IMR-90 (cell line): ENCODE measurements around the gene SLC39A11. TPM values are rescaled to one million over a fixed set of nuclear protein-coding genes. Genes with fewer than 3 reads are reported as not detected.

Experiments
- ATAC-seq: fragments of 200-7000 bp; cut with Tn5 transposase; 2 replicates; pipeline ENCODE4 v1.9.1; 2020; ENCODE audit warnings: low read depth, mild to moderate bottlenecking, moderate library complexity
- BruUV-seq: library from RNA; stranded (reverse); fragments of 400-500 nt; replicated peaks from 2 replicates; lab custom pipeline; 2021; lab: Mats Ljungman, UMichigan
- CTCF ChIA-PET: fragments of 300-600 bp; formaldehyde crosslinking; extraction: SDS; loops from one replicate; lab custom pipeline; 2021; ENCODE audit warnings: antibody characterized with exemption; lab: Yijun Ruan, JAX
- POLR2A ChIA-PET: fragments of 300-600 bp; sonication (Branson Sonifier 250); formaldehyde crosslinking; loops from one replicate; lab custom pipeline; 2022; ENCODE audit warnings: antibody characterized with exemption; ENCODE audit not compliant: unreplicated experiment; lab: Charles Lee
- DNase-seq: peaks from one replicate; pipeline ENCODE4 v3.0.0; 2013
- H2AFZ ChIP-seq: replicated peaks from 2 replicates; pipeline ENCODE3; 2013; ENCODE audit warnings: low read length, mild to moderate bottlenecking; ENCODE audit not compliant: poor library complexity
- H2AK5ac ChIP-seq: 2 replicates; pipeline ENCODE4 v1.6.1; 2013; ENCODE audit warnings: low read depth, low read length, inconsistent platforms
- H2AK9ac ChIP-seq: replicated peaks from 2 replicates; pipeline ENCODE3; 2013; ENCODE audit warnings: mild to moderate bottlenecking, low read depth, low read length, moderate library complexity; ENCODE audit not compliant: poor library complexity
- H2BK120ac ChIP-seq: 2 replicates; pipeline ENCODE4 v1.6.1; 2013; ENCODE audit warnings: low read depth, low read length, inconsistent platforms
- H2BK15ac ChIP-seq: 3 replicates; pipeline ENCODE4 v1.6.1; 2013; ENCODE audit warnings: low read depth, low read length, inconsistent platforms
- H2BK20ac ChIP-seq: 2 replicates; pipeline ENCODE4 v1.6.1; 2013; ENCODE audit warnings: low read depth, mild to moderate bottlenecking, inconsistent platforms, low read length, moderate library complexity
- H2BK5ac ChIP-seq: 2 replicates; pipeline ENCODE4 v1.6.1; 2013; ENCODE audit warnings: mild to moderate bottlenecking, low read depth, low read length, inconsistent platforms; ENCODE audit not compliant: poor library complexity, severe bottlenecking
- H3K14ac ChIP-seq: replicated peaks from 2 replicates; pipeline ENCODE4 v1.6.1; 2013; ENCODE audit warnings: low read depth, low read length, inconsistent platforms
- H3K18ac ChIP-seq: 2 replicates; pipeline ENCODE4 v1.6.1; 2013; ENCODE audit warnings: low read depth, low read length, control low read depth
- H3K23ac ChIP-seq: 2 replicates; pipeline ENCODE4 v1.6.1; 2013; ENCODE audit warnings: low read depth, low read length, inconsistent platforms
- H3K27ac ChIP-seq: 2 replicates; pipeline ENCODE4 v1.5.1; 2013; ENCODE audit warnings: mild to moderate bottlenecking, control low read depth, low read length; ENCODE audit not compliant: insufficient read depth
- H3K27me3 ChIP-seq: 2 replicates; pipeline ENCODE4 v1.6.1; 2013; ENCODE audit warnings: low read length; ENCODE audit not compliant: control insufficient read depth, insufficient read depth
- H3K36me3 ChIP-seq: 2 replicates; pipeline ENCODE4 v1.6.1; 2013; ENCODE audit warnings: low read length, mixed read lengths; ENCODE audit not compliant: control insufficient read depth, insufficient read depth
- H3K4ac ChIP-seq: 2 replicates; pipeline ENCODE4 v1.6.1; 2013; ENCODE audit warnings: low read depth, low read length, inconsistent platforms
- H3K4me1 ChIP-seq: 2 replicates; pipeline ENCODE4 v1.6.1; 2013; ENCODE audit warnings: low read length, mixed read lengths; ENCODE audit not compliant: control insufficient read depth, insufficient read depth
- H3K4me2 ChIP-seq: 2 replicates; pipeline ENCODE4 v1.6.1; 2013; ENCODE audit warnings: low read depth, mild to moderate bottlenecking, control low read depth, low read length, moderate library complexity
- H3K4me3 ChIP-seq: 2 replicates; pipeline ENCODE4 v1.5.1; 2013; ENCODE audit warnings: low read depth, mild to moderate bottlenecking, control low read depth, low read length, moderate library complexity; ENCODE audit not compliant: insufficient read depth
- H3K56ac ChIP-seq: 2 replicates; pipeline ENCODE4 v1.6.1; 2013; ENCODE audit warnings: low read length, inconsistent platforms; ENCODE audit not compliant: insufficient read depth; ENCODE audit errors: extremely low read depth
- H3K79me1 ChIP-seq, 2 experiments: 2 replicates each; pipeline ENCODE4 v1.6.1; 2013; ENCODE audit warnings: low read length in 2 of 2, inconsistent platforms in 1 of 2, low read depth in 1 of 2
- H3K9ac ChIP-seq: 2 replicates; pipeline ENCODE4 v1.6.1; 2013; ENCODE audit warnings: low read depth, low read length, control low read depth
- H3K9me1 ChIP-seq: 2 replicates; pipeline ENCODE4 v1.6.1; 2013; ENCODE audit warnings: low read length, inconsistent platforms; ENCODE audit not compliant: insufficient read depth
- H3K9me3 ChIP-seq: 2 replicates; pipeline ENCODE4 v1.6.1; 2013; ENCODE audit warnings: low read length; ENCODE audit not compliant: control insufficient read depth, insufficient read depth
- H4K20me1 ChIP-seq: 2 replicates; pipeline ENCODE4 v1.6.1; 2013; ENCODE audit warnings: low read length, inconsistent platforms; ENCODE audit not compliant: insufficient read depth
- H4K5ac ChIP-seq: 2 replicates; pipeline ENCODE4 v1.6.1; 2013; ENCODE audit warnings: mild to moderate bottlenecking, low read depth, low read length, control low read depth
- H4K8ac ChIP-seq, 2 experiments: 2 replicates each; pipeline ENCODE4 v1.6.1; 2013; ENCODE audit warnings: low read depth in 2 of 2, low read length in 2 of 2, control low read depth in 1 of 2, inconsistent platforms in 1 of 2
- H4K91ac ChIP-seq: 2 replicates; pipeline ENCODE4 v1.6.1; 2013; ENCODE audit warnings: low read depth, low read length, inconsistent platforms; ENCODE audit not compliant: insufficient read depth
- BHLHE40 ChIP-seq: fragments of 150-350 bp; IDR thresholded peaks from 2 replicates; pipeline ENCODE4 v1.6.1; 2016; ENCODE audit warnings: mild to moderate bottlenecking, low read depth, low read length
- CEBPB ChIP-seq: IDR thresholded peaks from 2 replicates; pipeline ENCODE4 v1.6.1; 2012; ENCODE audit warnings: low read depth, low read length, improper control_type of control experiment
- ELK1 ChIP-seq: fragments of 150-350 bp; IDR thresholded peaks from 2 replicates; pipeline ENCODE4 v1.6.1; 2016; ENCODE audit warnings: low read depth, mild to moderate bottlenecking, low read length, moderate library complexity, borderline replicate concordance
- MAFK ChIP-seq: IDR thresholded peaks from 2 replicates; pipeline ENCODE4 v1.6.1; 2012; ENCODE audit warnings: low read depth, low read length, improper control_type of control experiment
- MAZ ChIP-seq: IDR thresholded peaks from 2 replicates; pipeline ENCODE4 v1.6.1; 2012; ENCODE audit warnings: low read depth, mild to moderate bottlenecking, low read length, improper control_type of control experiment, moderate library complexity, borderline replicate concordance
- NFE2L2 ChIP-seq: fragments of 150-350 bp; IDR thresholded peaks from 2 replicates; pipeline ENCODE4 v1.6.1; 2016; ENCODE audit warnings: low read depth, mild to moderate bottlenecking, low read length
- POLR2A ChIP-seq: IDR thresholded peaks from 2 replicates; pipeline ENCODE4 v1.6.1; 2012; ENCODE audit warnings: mild to moderate bottlenecking, low read depth, low read length
- WGBS, 2 experiments: methylation state at CpG; one replicate each; pipeline versions ENCODE4 v1.1.5 to v1.1.7; 2013; ENCODE audit warnings: missing lambda C conversion rate in 2 of 2; ENCODE audit not compliant: insufficient read length in 1 of 2; ENCODE audit errors: extremely low coverage in 2 of 2; 5-methylcytosine and 5-hydroxymethylcytosine counted together
- dilution Hi-C: fragments of 300-500 bp; cut with HindIII; formaldehyde crosslinking; loops from one replicate; pipeline ENCODE4 v1.14.3; 2018; ENCODE audit warnings: low sequenced_read_pairs; ENCODE audit not compliant: unreplicated experiment
- in situ Hi-C: fragments of 300-500 bp; cut with MboI; formaldehyde crosslinking; loops from 3 replicates; pipeline ENCODE4 v1.14.3; 2019; ENCODE audit warnings: low sequenced_read_pairs, inconsistent platforms, mixed read lengths
- intact Hi-C: fragments of 100-400 bp; cut with micrococcal nuclease; formaldehyde crosslinking; loops from 2 replicates; pipeline ENCODE4 v1.10.0; 2022
- polyA plus RNA-seq, 3 experiments: library from polyadenylated mRNA; depleted of rRNA; stranded (reverse); fragments of >200 nt; gene quantifications; 2 replicates each; pipeline ENCODE4 v1.2.3, GENCODE V29; 2012; ENCODE audit warnings: low replicate concordance in 1 of 3
- total RNA-seq: library from RNA; depleted of rRNA; stranded (reverse); fragments of >200 nt; gene quantifications from 2 replicates; pipeline ENCODE4 v1.2.3, GENCODE V29; 2012
- TF ChIP-seq, protein P1 (sequence below): fragments of 150-350 bp; IDR thresholded peaks from 2 replicates; pipeline ENCODE4 v1.6.1; 2017; ENCODE audit warnings: mild to moderate bottlenecking, antibody characterized with exemption, low read length, low read depth

The SLC39A11 gene
- total and polyA plus RNA-seq, 2 of the 4 experiments (the other 2 are of a cell fraction), result 8.8 to 14.3 TPM

DNA sequence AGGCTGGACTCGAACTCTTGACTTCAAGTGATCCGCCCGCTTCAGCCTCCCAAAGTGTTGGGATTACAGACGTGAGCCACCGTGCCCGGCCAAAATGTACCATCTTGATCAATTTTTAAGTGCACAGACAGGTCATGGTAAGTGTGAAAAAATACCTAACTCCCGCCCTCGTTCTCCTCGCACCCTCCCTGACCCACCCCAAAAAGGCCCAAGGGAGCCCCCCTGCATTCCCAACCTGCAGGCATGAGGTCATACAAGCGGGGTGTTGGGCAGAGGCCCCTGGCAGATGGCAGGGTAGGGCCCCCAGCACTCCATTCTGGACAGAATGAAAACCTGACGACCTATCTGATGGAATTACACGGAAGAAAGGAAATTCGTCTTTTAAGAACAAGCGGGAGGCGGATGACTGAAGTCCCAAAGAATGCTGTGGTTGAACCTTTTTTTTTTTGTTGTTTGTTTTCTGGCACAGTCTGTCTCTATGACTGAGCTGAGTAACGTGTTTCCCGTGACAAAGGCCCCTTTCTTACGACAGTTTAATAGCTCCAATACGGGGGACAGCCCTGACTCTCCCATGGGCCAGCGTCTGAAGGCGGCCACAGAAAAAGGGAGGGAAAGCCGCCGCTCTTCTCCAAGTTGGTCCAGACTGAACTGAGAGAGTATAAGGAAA is 376.4 kb downstream of the SLC39A11 start (continued):
- TF ChIP-seq ELK1, result no peak

DNA sequence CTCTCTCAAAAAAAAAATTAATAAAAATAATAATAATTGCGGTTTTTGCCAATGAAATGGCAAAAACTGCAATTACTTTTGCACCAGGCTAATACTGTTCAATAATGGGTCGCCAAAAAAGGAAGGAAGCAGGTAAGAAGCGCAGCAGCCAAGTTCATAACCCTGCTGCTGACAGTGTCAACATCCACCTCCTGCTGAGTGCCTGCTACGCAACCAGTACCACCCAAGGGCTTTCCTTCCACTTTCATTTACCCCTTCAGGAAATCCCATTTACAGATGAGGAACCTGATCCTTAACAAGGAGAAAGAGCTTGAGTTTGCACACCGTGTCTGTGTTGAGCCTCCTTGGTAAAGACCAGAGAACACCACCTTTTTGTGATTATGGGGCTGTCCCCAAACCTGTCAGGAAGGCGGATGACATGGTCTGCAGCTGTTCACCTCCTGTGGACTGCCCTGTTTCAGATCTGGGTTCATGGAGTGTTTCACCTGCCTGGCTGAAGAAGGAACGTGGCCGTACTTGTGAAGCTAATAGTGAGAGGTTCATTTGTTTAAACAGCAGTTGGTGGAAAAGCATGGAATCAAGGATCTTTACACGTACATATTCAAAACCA is 378.0 kb downstream of the SLC39A11 start:
- H4K8ac ChIP-seq, result no peak overlapping the region
- no peaks in the 10 kb centered on the region for H4K20me1 ChIP-seq
- no peak for TF ChIP-seq POLR2A
- TF ChIP-seq CEBPB, result no peak
- TF ChIP-seq ELK1, result no peak
- no peak for TF ChIP-seq NFE2L2
- no peak for TF ChIP-seq MAZ
- TF ChIP-seq BHLHE40, result no peak
- no peak for TF ChIP-seq MAFK
- TF ChIP-seq, protein P1, sequence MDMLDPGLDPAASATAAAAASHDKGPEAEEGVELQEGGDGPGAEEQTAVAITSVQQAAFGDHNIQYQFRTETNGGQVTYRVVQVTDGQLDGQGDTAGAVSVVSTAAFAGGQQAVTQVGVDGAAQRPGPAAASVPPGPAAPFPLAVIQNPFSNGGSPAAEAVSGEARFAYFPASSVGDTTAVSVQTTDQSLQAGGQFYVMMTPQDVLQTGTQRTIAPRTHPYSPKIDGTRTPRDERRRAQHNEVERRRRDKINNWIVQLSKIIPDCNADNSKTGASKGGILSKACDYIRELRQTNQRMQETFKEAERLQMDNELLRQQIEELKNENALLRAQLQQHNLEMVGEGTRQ, result no peak
- H3K27ac ChIP-seq, result no peak overlapping the region
- peaks cover 1% of the 10 kb centered on the region; the same call in 1 of the 2 replicates for H3K4me1 ChIP-seq
- ATAC-seq (no peak), DNase-seq (no peak)
- peak overlapping the region; percentile 86 for H2AK5ac ChIP-seq
- peak overlapping the region; percentile 15 for H2BK20ac ChIP-seq
- H4K91ac ChIP-seq, result peak overlapping the region; percentile 31
- H3K27me3 ChIP-seq, result no peaks in the 10 kb centered on the region
- no peak overlapping the region for H3K56ac ChIP-seq
- H3K4me2 ChIP-seq, result no peak overlapping the region
- no peak overlapping the region for H3K18ac ChIP-seq
- H3K23ac ChIP-seq, result no peak overlapping the region
- 0 out of 4 replicates have a peak, but pooled peaks cover 0 to 7% of the 10 kb centered on the region in 2 experiments for H3K79me1 ChIP-seq
- no peak overlapping the region for H2AFZ ChIP-seq
- H3K9ac ChIP-seq, result no peak overlapping the region
- ChIA-PET CTCF (no interaction called here), POLR2A (no interaction called here)
- no peak overlapping the region for H3K4me3 ChIP-seq
- H4K5ac ChIP-seq, result no peak overlapping the region
- H2AK9ac ChIP-seq, result no peak overlapping the region
- H2BK5ac ChIP-seq, result no peak overlapping the region
- H3K36me3 ChIP-seq, result no peaks in the 10 kb centered on the region; the same call in 1 of the 2 replicates
- dilution Hi-C loops (no loop called here), intact Hi-C loops (no loop called here), in situ Hi-C loops (loop anchor here (10.0 kb wide), 1 partner anchor 140 kb away; no protein-coding TSS in a partner anchor)
- peak overlapping the region; percentile 9 for H3K4ac ChIP-seq
- BruUV-seq, result no TSS peak
- H3K14ac ChIP-seq, result no peak overlapping the region
- peak overlapping the region; percentile 84; the same call in 1 of the 3 replicates for H2BK15ac ChIP-seq
- H3K9me3 ChIP-seq, result peaks cover 7% of the 10 kb centered on the region
- peaks cover 11% of the 10 kb centered on the region for H3K9me1 ChIP-seq
- peak overlapping the region; percentile 76 for H2BK120ac ChIP-seq
- WGBS, 2 experiments, result no CpG with 5 or more reads among the region's 9 CpGs
